Sigmoid colon (tissue), 4 donors: ENCODE results near the gene PISD.

Experiments
- CTCF ChIP-seq, 4 experiments: fragments of 450-650 bp in 3 of 4; fragments of 200-600 bp in 1 of 4; IDR thresholded peaks; one replicate each; pipeline ENCODE4 v1.5.1; 2016 to 2019; ENCODE audit warnings: antibody characterized with exemption in 4 of 4, mild to moderate bottlenecking in 3 of 4, moderate library complexity in 2 of 4
- EP300 ChIP-seq, 4 donors: sonication (generic); formaldehyde crosslinking; IDR thresholded peaks; one replicate each; pipeline ENCODE4 v1.6.1; 2017; ENCODE audit warnings: antibody characterized with exemption in 4 of 4
- POLR2A ChIP-seq, 2 donors: fragments of 450-650 bp; IDR thresholded peaks; one replicate each; pipeline ENCODE4 v1.6.1; 2016; ENCODE audit warnings: antibody characterized with exemption in 2 of 2, mild to moderate bottlenecking in 2 of 2, moderate library complexity in 2 of 2

GRCh38 chr22:31661851-31662667 is at the start of gene PISD:
- TF ChIP-seq EP300 (IDR thresholded peaks at IDR 0.05) (no peak), CTCF (IDR thresholded peaks at IDR 0.05) (no peak), POLR2A (IDR thresholded peaks at IDR 0.05) (peak; percentile 6 to 50)
